ENCODE measurements around the gene SLC25A41. TPM values are rescaled to one million over a fixed set of nuclear protein-coding genes. Genes with fewer than 3 reads are reported as not detected.
A peak's percentile ranks its signal among the peaks of the same experiment; 100 is the strongest.

The SLC25A41 gene
- total and polyA plus RNA-seq, 2 experiments from 2014 or later = not detected

DNA sequence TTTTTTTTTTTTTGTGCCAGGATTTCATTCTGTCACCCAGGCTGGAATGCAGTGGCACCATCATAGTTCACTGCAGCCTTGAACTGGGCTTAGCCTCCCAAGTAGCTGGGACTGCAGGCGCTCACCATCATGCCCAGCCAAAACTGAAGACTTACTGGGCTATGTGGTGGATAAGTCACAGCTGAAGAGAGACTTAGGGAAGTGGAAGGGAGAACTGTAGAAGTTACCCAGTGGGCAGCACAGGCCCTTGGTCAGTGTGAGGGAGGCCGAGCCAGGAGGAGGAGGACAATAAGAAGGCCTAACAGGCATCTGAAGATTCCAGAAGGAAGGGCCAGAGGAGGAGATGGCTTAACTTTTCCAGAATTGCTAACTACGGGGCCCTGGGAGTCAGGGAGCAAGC is 53.8 kb downstream of the SLC25A41 start:
- Histone ChIP-seq H3K9ac (no peak overlapping the region), H3K79me2 (ENCODE audit: insufficient read depth) (no peaks in the 10 kb centered on the region), H3K36me3 (ENCODE audit: low read depth) (peaks cover 16% of the 10 kb centered on the region; the same call in 1 of the 2 replicates), H3F3A (ENCODE audit: insufficient read depth) (peaks cover 23% of the 10 kb centered on the region; the same call in 1 of the 2 replicates), H4K20me1 (ENCODE audit: insufficient read depth) (no peaks in the 10 kb centered on the region), H3K4me3 (no peak overlapping the region), H3K27ac (no peak overlapping the region), H3K27me3 (replicated peaks; ENCODE audit: insufficient read depth) (no peaks in the 10 kb centered on the region), H3K9me3 (ENCODE audit: low read depth) (no peaks in the 10 kb centered on the region), H3K9me2 (ENCODE audit: insufficient read depth) (no peaks in the 10 kb centered on the region), H3K4me1 (ENCODE audit: insufficient read depth) (peaks cover 5% of the 10 kb centered on the region; the same call in 1 of the 2 replicates), H2AFZ (no peak overlapping the region), H3K4me2 (ENCODE audit: unreplicated experiment) (no peak overlapping the region)
- WGBS, 2 experiments (ENCODE audit: low coverage in 1 of 2, low lambda C conversion rate in 2 of 2, missing lambda C conversion rate in 2 of 2) = 98 to 100% methylated on average over 3 of the region's 3 CpGs
- TF ChIP-seq EZH2 (IDR thresholded peaks at IDR 0.05; ENCODE audit: insufficient read depth, poor library complexity, severe bottlenecking) (no peak), EZH2phosphoT487 (IDR thresholded peaks at IDR 0.05; ENCODE audit: insufficient read depth, low read depth) (no peak)
- in situ Hi-C loops (cut with MboI) = no loop called here
- no peak for DNase-seq

DNA sequence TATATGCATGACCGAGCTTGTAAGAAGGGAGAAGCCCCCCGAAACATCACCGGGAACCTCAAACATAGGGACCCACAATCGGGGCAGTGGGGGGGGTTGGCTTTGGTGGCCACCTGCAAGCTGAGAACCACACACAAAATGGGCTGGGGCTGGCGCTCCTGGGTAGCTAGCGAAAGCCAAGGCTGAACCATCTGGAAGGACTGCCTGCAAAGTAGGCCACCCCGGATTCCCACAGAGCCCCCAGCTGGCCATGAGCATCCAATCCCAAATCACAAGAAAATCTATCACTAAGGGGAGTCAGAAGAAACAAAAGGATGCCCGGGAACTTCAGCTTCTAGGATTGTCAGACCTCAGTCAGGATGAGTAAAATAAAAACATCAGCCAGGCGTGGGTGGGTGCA is 55.1 kb downstream of the SLC25A41 start:
- Histone ChIP-seq H3K9me2 (ENCODE audit: insufficient read depth) (no peaks in the 10 kb centered on the region), H3K9ac (no peak overlapping the region), H3K9me3 (ENCODE audit: low read depth) (no peaks in the 10 kb centered on the region), H3K4me2 (ENCODE audit: unreplicated experiment) (no peak overlapping the region), H3K36me3 (ENCODE audit: low read depth) (peaks cover 16% of the 10 kb centered on the region; the same call in 1 of the 2 replicates), H4K20me1 (ENCODE audit: insufficient read depth) (no peaks in the 10 kb centered on the region), H3K27ac (no peak overlapping the region; the same call in 1 of the 2 replicates), H3F3A (ENCODE audit: insufficient read depth) (peaks cover 23% of the 10 kb centered on the region; the same call in 1 of the 2 replicates), H3K27me3 (replicated peaks; ENCODE audit: insufficient read depth) (no peaks in the 10 kb centered on the region), H3K79me2 (ENCODE audit: insufficient read depth) (no peaks in the 10 kb centered on the region), H3K4me1 (ENCODE audit: insufficient read depth) (peaks cover 10% of the 10 kb centered on the region), H3K4me3 (no peak overlapping the region), H2AFZ (no peak overlapping the region)
- DNase-seq = no peak
- no peak for TF ChIP-seq EZH2 (IDR thresholded peaks at IDR 0.05; ENCODE audit: insufficient read depth, poor library complexity, severe bottlenecking)
- no peak for TF ChIP-seq EZH2phosphoT487 (IDR thresholded peaks at IDR 0.05; ENCODE audit: insufficient read depth, low read depth)
- in situ Hi-C loops (cut with MboI) = no loop called here
- WGBS, 2 experiments (ENCODE audit: low coverage in 1 of 2, low lambda C conversion rate in 2 of 2, missing lambda C conversion rate in 2 of 2) = 85 to 86% methylated on average over 9 of the region's 9 CpGs

DNA sequence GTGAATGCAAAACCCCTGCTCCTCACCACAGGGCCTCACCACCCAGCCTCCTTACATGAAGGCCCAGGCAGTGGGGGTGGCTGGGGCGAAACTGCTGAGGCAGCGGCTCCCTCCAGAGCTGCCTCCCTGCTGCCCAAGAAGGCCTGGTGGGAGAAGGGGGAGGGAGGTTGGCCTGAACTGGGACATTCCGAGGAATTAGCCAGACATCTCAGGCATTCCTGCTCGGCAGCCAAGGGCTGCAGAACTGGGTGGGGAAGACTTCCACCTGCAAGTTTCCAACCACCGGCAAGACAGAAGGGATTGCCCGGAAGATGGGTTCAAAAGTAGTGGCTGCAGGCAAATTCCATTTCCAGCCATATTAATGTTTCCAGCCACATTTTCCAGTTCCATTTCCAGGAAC is 55.5 kb downstream of the SLC25A41 start:
- Histone ChIP-seq H3K9me2 (ENCODE audit: insufficient read depth) (no peaks in the 10 kb centered on the region), H4K20me1 (ENCODE audit: insufficient read depth) (no peaks in the 10 kb centered on the region), H3K4me3 (no peak overlapping the region), H3K36me3 (ENCODE audit: low read depth) (peaks cover 16% of the 10 kb centered on the region; the same call in 1 of the 2 replicates), H3K27ac (no peak overlapping the region), H3K9me3 (ENCODE audit: low read depth) (no peaks in the 10 kb centered on the region), H3K9ac (no peak overlapping the region), H3K27me3 (replicated peaks; ENCODE audit: insufficient read depth) (no peaks in the 10 kb centered on the region), H3K4me2 (ENCODE audit: unreplicated experiment) (no peak overlapping the region), H3F3A (ENCODE audit: insufficient read depth) (peaks cover 23% of the 10 kb centered on the region; the same call in 1 of the 2 replicates), H3K79me2 (ENCODE audit: insufficient read depth) (no peaks in the 10 kb centered on the region), H2AFZ (no peak overlapping the region), H3K4me1 (ENCODE audit: insufficient read depth) (peaks cover 10% of the 10 kb centered on the region)
- TF ChIP-seq EZH2phosphoT487 (IDR thresholded peaks at IDR 0.05; ENCODE audit: insufficient read depth, low read depth) (no peak), EZH2 (IDR thresholded peaks at IDR 0.05; ENCODE audit: insufficient read depth, poor library complexity, severe bottlenecking) (no peak)
- DNase-seq = peak; percentile 47
- in situ Hi-C loops (cut with MboI) = no loop called here
- WGBS, 2 experiments (ENCODE audit: low coverage in 1 of 2, low lambda C conversion rate in 2 of 2, missing lambda C conversion rate in 2 of 2) = 23 to 29% methylated on average over 6 of the region's 6 CpGs

DNA sequence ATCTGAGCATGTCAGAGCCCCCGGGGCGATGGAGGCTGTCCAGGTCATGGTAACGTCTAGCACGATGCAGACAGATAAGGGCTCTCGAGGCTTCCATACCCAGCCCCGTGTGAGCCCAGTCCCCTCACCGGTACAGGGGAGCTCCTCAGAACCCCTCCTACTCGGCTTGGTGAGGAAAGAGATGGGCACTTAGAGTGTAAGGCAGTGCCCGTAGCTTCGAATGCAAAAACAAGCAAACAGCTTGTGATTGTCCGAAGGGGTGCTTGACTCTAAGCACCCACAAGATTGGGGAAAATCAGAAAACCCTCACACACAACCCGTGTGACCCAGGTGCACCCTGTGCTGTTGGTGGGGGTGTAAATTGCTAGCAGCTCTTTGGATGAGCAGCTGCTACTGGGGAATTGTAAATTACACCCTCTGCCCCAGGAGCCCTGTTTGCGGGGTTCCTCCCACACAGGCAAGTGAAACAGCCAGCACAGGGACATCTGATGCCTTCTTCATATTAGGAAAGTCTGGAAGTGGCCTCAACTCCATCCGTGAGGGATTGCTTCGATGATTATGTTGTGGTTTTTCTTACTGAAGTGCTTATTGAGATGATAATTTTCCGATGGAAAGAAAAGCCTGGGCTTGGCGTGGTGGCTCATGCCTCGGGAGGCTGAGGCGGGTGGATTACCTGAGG is 56.9 kb downstream of the SLC25A41 start:
- Histone ChIP-seq H2AFZ (no peak overlapping the region), H3K9ac (no peak overlapping the region), H3F3A (ENCODE audit: insufficient read depth) (peaks cover 23% of the 10 kb centered on the region; the same call in 1 of the 2 replicates), H3K27ac (no peak overlapping the region), H3K9me3 (ENCODE audit: low read depth) (no peaks in the 10 kb centered on the region), H3K36me3 (ENCODE audit: low read depth) (peaks cover 16% of the 10 kb centered on the region; the same call in 1 of the 2 replicates), H3K27me3 (replicated peaks; ENCODE audit: insufficient read depth) (no peaks in the 10 kb centered on the region), H3K4me3 (no peak overlapping the region), H3K4me2 (ENCODE audit: unreplicated experiment) (no peak overlapping the region), H3K79me2 (ENCODE audit: insufficient read depth) (no peaks in the 10 kb centered on the region), H4K20me1 (ENCODE audit: insufficient read depth) (no peaks in the 10 kb centered on the region), H3K9me2 (ENCODE audit: insufficient read depth) (no peaks in the 10 kb centered on the region), H3K4me1 (ENCODE audit: insufficient read depth) (peaks cover 10% of the 10 kb centered on the region)
- peak; percentile 37 for DNase-seq
- in situ Hi-C loops (cut with MboI) = no loop called here
- WGBS, 2 experiments (ENCODE audit: low coverage in 1 of 2, low lambda C conversion rate in 2 of 2, missing lambda C conversion rate in 2 of 2) = 56 to 58% methylated on average over 18 to 19 of the region's 19 CpGs
- TF ChIP-seq EZH2 (IDR thresholded peaks at IDR 0.05; ENCODE audit: insufficient read depth, poor library complexity, severe bottlenecking) (no peak), EZH2phosphoT487 (IDR thresholded peaks at IDR 0.05; ENCODE audit: insufficient read depth, low read depth) (no peak)

Small RNAs within 50 kb of the gene (microRNA-seq; reads per million reads assigned to microRNA genes)
- gene MIR3940 (ENCODE audit: borderline number of aligned reads) (13.8 reads per million, percentile 21 among the genes with 10 or more reads in this experiment), gene MIR6790 (ENCODE audit: borderline number of aligned reads) (not detected), gene MIR6885 (ENCODE audit: borderline number of aligned reads) (not detected)

Small RNAs within 50 kb of the gene (small RNA-seq; reads per million reads assigned to genes)
- not detected for gene MIR6790 (ENCODE audit: low read depth, low replicate concordance)
- gene MIR6885 (ENCODE audit: low read depth, low replicate concordance) = not detected

Other genes with a start within 250 kb of the SLC25A41 start
- gene MLLT1, start 153.8 kb downstream of the SLC25A41 start, total RNA-seq (2014; rRNA removed; shearing (Covaris generic)) = 17.3 and 19.1 TPM in 2 replicates
- gene MLLT1, start 153.8 kb downstream of the SLC25A41 start, polyA plus RNA-seq (2016; fragmentation: Nextera tagmentation; extraction: Ambion mirVana) = 13.3 and 14.3 TPM in 2 replicates
- 0.22 and 1.0 TPM in 2 replicates for gene ACER1, start 100.2 kb downstream of the SLC25A41 start, total RNA-seq (2014; rRNA removed; shearing (Covaris generic))
- gene ACER1, start 100.2 kb downstream of the SLC25A41 start, polyA plus RNA-seq (2016; fragmentation: Nextera tagmentation; extraction: Ambion mirVana) = 0.16 TPM in 1 of 2 replicates, not detected in the other
- gene CLPP, start 72.2 kb downstream of the SLC25A41 start, total RNA-seq (2014; rRNA removed; shearing (Covaris generic)) = 87.1 and 99.8 TPM in 2 replicates
- 96.0 and 101 TPM in 2 replicates for gene CLPP, start 72.2 kb downstream of the SLC25A41 start, polyA plus RNA-seq (2016; fragmentation: Nextera tagmentation; extraction: Ambion mirVana)
- gene ALKBH7, start 61.0 kb downstream of the SLC25A41 start, total RNA-seq (2014; rRNA removed; shearing (Covaris generic)) = 20.2 and 48.5 TPM in 2 replicates
- 72.4 and 79.8 TPM in 2 replicates for gene ALKBH7, start 61.0 kb downstream of the SLC25A41 start, polyA plus RNA-seq (2016; fragmentation: Nextera tagmentation; extraction: Ambion mirVana)
- 0.22 and 0.89 TPM in 2 replicates for gene PSPN, start 57.8 kb downstream of the SLC25A41 start, total RNA-seq (2014; rRNA removed; shearing (Covaris generic))
- 0.72 and 0.75 TPM in 2 replicates for gene PSPN, start 57.8 kb downstream of the SLC25A41 start, polyA plus RNA-seq (2016; fragmentation: Nextera tagmentation; extraction: Ambion mirVana)
- 43.3 and 48.7 TPM in 2 replicates for gene GTF2F1, start 40.6 kb downstream of the SLC25A41 start, total RNA-seq (2014; rRNA removed; shearing (Covaris generic))
- gene GTF2F1, start 40.6 kb downstream of the SLC25A41 start, polyA plus RNA-seq (2016; fragmentation: Nextera tagmentation; extraction: Ambion mirVana) = 41.2 and 44.0 TPM in 2 replicates
- 55.1 and 61.6 TPM in 2 replicates for gene KHSRP, start 9.0 kb downstream of the SLC25A41 start, total RNA-seq (2014; rRNA removed; shearing (Covaris generic))
- gene KHSRP, start 9.0 kb downstream of the SLC25A41 start, polyA plus RNA-seq (2016; fragmentation: Nextera tagmentation; extraction: Ambion mirVana) = 16.9 and 17.3 TPM in 2 replicates
- gene SLC25A23, start 26.0 kb upstream of the SLC25A41 start, total RNA-seq (2014; rRNA removed; shearing (Covaris generic)) = 33.2 and 43.3 TPM in 2 replicates
- gene SLC25A23, start 26.0 kb upstream of the SLC25A41 start, polyA plus RNA-seq (2016; fragmentation: Nextera tagmentation; extraction: Ambion mirVana) = 12.5 and 13.7 TPM in 2 replicates
- gene CRB3, start 30.5 kb upstream of the SLC25A41 start, total RNA-seq (2014; rRNA removed; shearing (Covaris generic)) = not detected in 2 replicates
- not detected in 2 replicates for gene CRB3, start 30.5 kb upstream of the SLC25A41 start, polyA plus RNA-seq (2016; fragmentation: Nextera tagmentation; extraction: Ambion mirVana)
- not detected in 2 replicates for gene DENND1C, start 48.0 kb upstream of the SLC25A41 start, total RNA-seq (2014; rRNA removed; shearing (Covaris generic))
- gene DENND1C, start 48.0 kb upstream of the SLC25A41 start, polyA plus RNA-seq (2016; fragmentation: Nextera tagmentation; extraction: Ambion mirVana) = not detected in 2 replicates
- gene TUBB4A, start 68.5 kb upstream of the SLC25A41 start, total RNA-seq (2014; rRNA removed; shearing (Covaris generic)) = not detected in 2 replicates
- gene TUBB4A, start 68.5 kb upstream of the SLC25A41 start, polyA plus RNA-seq (2016; fragmentation: Nextera tagmentation; extraction: Ambion mirVana) = not detected in 2 replicates
- gene TNFSF9, start 97.3 kb upstream of the SLC25A41 start, total RNA-seq (2014; rRNA removed; shearing (Covaris generic)) = 0.22 and 1.1 TPM in 2 replicates
- gene TNFSF9, start 97.3 kb upstream of the SLC25A41 start, polyA plus RNA-seq (2016; fragmentation: Nextera tagmentation; extraction: Ambion mirVana) = 0.29 and 0.58 TPM in 2 replicates
- not detected in 2 replicates for gene CD70, start 157.4 kb upstream of the SLC25A41 start, total RNA-seq (2014; rRNA removed; shearing (Covaris generic))
- 0.20 and 0.49 TPM in 2 replicates for gene CD70, start 157.4 kb upstream of the SLC25A41 start, polyA plus RNA-seq (2016; fragmentation: Nextera tagmentation; extraction: Ambion mirVana)
- not detected in 2 replicates for gene TNFSF14, start 236.4 kb upstream of the SLC25A41 start, total RNA-seq (2014; rRNA removed; shearing (Covaris generic))
- not detected in 2 replicates for gene TNFSF14, start 236.4 kb upstream of the SLC25A41 start, polyA plus RNA-seq (2016; fragmentation: Nextera tagmentation; extraction: Ambion mirVana)